OCI-LY7 (cell line): ENCODE results near the gene RXRA. TPM values are rescaled to one million over a fixed set of nuclear protein-coding genes. Genes with fewer than 3 reads are reported as not detected.

Source experiments
- BruUV-seq: library from RNA; stranded (reverse); fragments of 400-500 nt; replicated peaks from 2 replicates; lab custom pipeline; 2021; lab: Mats Ljungman, UMichigan
- CTCF ChIA-PET: fragments of 300-600 bp; sonication (Branson Sonifier 250); formaldehyde crosslinking; loops from one replicate; lab custom pipeline; 2022; ENCODE audit warnings: antibody characterized with exemption; ENCODE audit not compliant: unreplicated experiment; lab: Charles Lee
- POLR2A ChIA-PET: fragments of 300-600 bp; sonication (Branson Sonifier 250); formaldehyde crosslinking; loops from one replicate; lab custom pipeline; 2022; ENCODE audit warnings: antibody characterized with exemption; lab: Charles Lee
- DNase-seq: peaks from one replicate; pipeline ENCODE4 v3.0.0-alpha.2; 2015; ENCODE audit warnings: low spot score
- H2AFZ ChIP-seq: fragments of 200-600 bp; sonication (generic), shearing (Covaris generic); 2 replicates; pipeline ENCODE4 v1.6.1; 2014; ENCODE audit warnings: mild to moderate bottlenecking, antibody characterized with exemption, low read length, moderate library complexity
- H3K27ac ChIP-seq: fragments of 200-600 bp; sonication (generic); 2 replicates; pipeline ENCODE4 v1.5.1; 2014; ENCODE audit warnings: mixed run types, low read depth, mild to moderate bottlenecking, moderate library complexity, low read length, inconsistent platforms; ENCODE audit not compliant: poor library complexity, severe bottlenecking
- H3K36me3 ChIP-seq: fragments of 200-600 bp; sonication (generic); 2 replicates; pipeline ENCODE4 v1.6.1; 2014; ENCODE audit warnings: mild to moderate bottlenecking, antibody characterized with exemption, low read length, moderate library complexity, mixed read lengths; ENCODE audit not compliant: insufficient read depth
- H3K4me1 ChIP-seq: fragments of 200-600 bp; sonication (generic); 2 replicates; pipeline ENCODE4 v1.5.1; 2014; ENCODE audit warnings: mild to moderate bottlenecking, low read length; ENCODE audit not compliant: insufficient read depth, poor library complexity, severe bottlenecking
- H3K4me2 ChIP-seq: fragments of 200-600 bp; sonication (generic); 2 replicates; pipeline ENCODE4 v1.6.1; 2014; ENCODE audit warnings: mild to moderate bottlenecking, low read length
- H3K4me3 ChIP-seq: fragments of 200-600 bp; sonication (generic); 2 replicates; pipeline ENCODE4 v1.5.1; 2014; ENCODE audit warnings: mild to moderate bottlenecking, low read depth, low read length; ENCODE audit not compliant: poor library complexity, severe bottlenecking
- H3K79me2 ChIP-seq: fragments of 200-600 bp; sonication (generic); 2 replicates; pipeline ENCODE4 v1.6.1; 2016; ENCODE audit warnings: low read depth, mild to moderate bottlenecking, low read length, moderate library complexity, mixed read lengths; ENCODE audit not compliant: insufficient read depth
- H3K9me2 ChIP-seq: fragments of 200-600 bp; sonication (generic); 2 replicates; pipeline ENCODE4 v1.6.1; 2016; ENCODE audit warnings: mild to moderate bottlenecking, low read length, mixed read lengths; ENCODE audit not compliant: insufficient read depth
- H3K9me3 ChIP-seq: fragments of 200-600 bp; sonication (generic); 2 replicates; pipeline ENCODE4 v1.6.1; 2014; ENCODE audit warnings: mild to moderate bottlenecking, mixed run types, low read length, mixed read lengths
- H4K20me1 ChIP-seq: fragments of 200-600 bp; sonication (generic); 2 replicates; pipeline ENCODE4 v1.6.1; 2014; ENCODE audit warnings: mild to moderate bottlenecking, antibody characterized with exemption, low read length, moderate library complexity, mixed read lengths; ENCODE audit not compliant: insufficient read depth
- CTCF ChIP-seq: fragments of 200-600 bp; sonication (generic); conservative IDR thresholded peaks from 2 replicates; pipeline ENCODE4 v1.5.1; 2014; ENCODE audit warnings: mild to moderate bottlenecking, antibody characterized with exemption, low read length, moderate library complexity, mixed read lengths
- EZH2phosphoT487 ChIP-seq: fragments of 200-600 bp; sonication (generic); IDR thresholded peaks from 2 replicates; pipeline ENCODE4 v1.6.1; 2018; ENCODE audit warnings: low read depth, borderline replicate concordance, mild to moderate bottlenecking, mixed run types, antibody characterized with exemption, low read length, moderate library complexity, mixed read lengths
- intact Hi-C: fragments of 100-400 bp; cut with micrococcal nuclease; formaldehyde crosslinking; loops from one replicate; pipeline ENCODE4 v1.10.0; 2022; ENCODE audit not compliant: unreplicated experiment
- total RNA-seq, 2 experiments: library from RNA; depleted of rRNA in 1 of 2; stranded (reverse); fragments of >200 nt in 1 of 2; shearing (Covaris generic) in 1 of 2; gene quantifications; 2 replicates each; pipeline ENCODE4 v1.2.3, GENCODE V29; 2014 to 2022

Gene RXRA
- total RNA-seq, 2 experiments from 2014 or later = 0.25 to 0.40 TPM

GRCh38 chr9:134398756-134399155 is 72.5 kb downstream of the RXRA start:
- H4K20me1 ChIP-seq = no peaks in the 10 kb centered on the region
- no peak overlapping the region for H2AFZ ChIP-seq
- CTCF ChIA-PET = no interaction called here
- no peak for TF ChIP-seq EZH2phosphoT487
- TF ChIP-seq CTCF = no peak
- POLR2A ChIA-PET = no interaction called here
- no peaks in the 10 kb centered on the region for H3K36me3 ChIP-seq
- peaks cover 17% of the 10 kb centered on the region for H3K4me1 ChIP-seq
- DNase-seq = no peak
- no peaks in the 10 kb centered on the region for H3K9me2 ChIP-seq
- BruUV-seq = no TSS peak
- H3K9me3 ChIP-seq = peaks cover 10% of the 10 kb centered on the region
- H3K4me2 ChIP-seq = no peak overlapping the region
- no peaks in the 10 kb centered on the region for H3K79me2 ChIP-seq
- intact Hi-C loops = no loop called here
- H3K27ac ChIP-seq = no peak overlapping the region
- H3K4me3 ChIP-seq = no peak overlapping the region

GRCh38 chr9:134399435-134400056 is 73.3 kb downstream of the RXRA start:
- Histone ChIP-seq H2AFZ (no peak overlapping the region), H3K27ac (no peak overlapping the region), H4K20me1 (no peaks in the 10 kb centered on the region), H3K9me3 (peaks cover 10% of the 10 kb centered on the region), H3K4me2 (no peak overlapping the region), H3K4me3 (no peak overlapping the region), H3K79me2 (no peaks in the 10 kb centered on the region), H3K9me2 (no peaks in the 10 kb centered on the region), H3K4me1 (peaks cover 17% of the 10 kb centered on the region), H3K36me3 (no peaks in the 10 kb centered on the region)
- intact Hi-C loops = no loop called here
- DNase-seq = no peak
- TF ChIP-seq EZH2phosphoT487 (no peak), CTCF (peak; percentile 80)
- ChIA-PET POLR2A (interaction anchor here (0.6 kb wide), 1 partner anchor 872 kb away, joined by 3 read pairs; no protein-coding TSS in a partner anchor), CTCF (no interaction called here)
- BruUV-seq = no TSS peak

- ChIA-PET POLR2A (no interaction called here), CTCF (no interaction called here)
- Histone ChIP-seq H3K9me3 (peaks cover 10% of the 10 kb centered on the region), H2AFZ (no peak overlapping the region), H3K27ac (no peak overlapping the region), H3K79me2 (no peaks in the 10 kb centered on the region), H3K4me1 (peaks cover 18% of the 10 kb centered on the region), H3K4me2 (no peak overlapping the region), H3K9me2 (no peaks in the 10 kb centered on the region), H3K36me3 (no peaks in the 10 kb centered on the region), H3K4me3 (no peak overlapping the region), H4K20me1 (no peaks in the 10 kb centered on the region)
- BruUV-seq = no TSS peak
- intact Hi-C loops = no loop called here
- TF ChIP-seq CTCF (no peak), EZH2phosphoT487 (no peak)
- no peak for DNase-seq
These were observed 74.0 kb downstream of the RXRA start for GRCh38 chr9:134400283-134400682.
